Endodermal cell (in vitro differentiated cells): ENCODE measurements around the gene IFTAP. TPM values are rescaled to one million over a fixed set of nuclear protein-coding genes. Genes with fewer than 3 reads are reported as not detected.

Experiments
- DNase-seq: peaks from one replicate; pipeline ENCODE4 v3.0.0-alpha.2; 2017
- H3K27ac ChIP-seq: 2 replicates; pipeline ENCODE4 v1.5.1; 2013; ENCODE audit warnings: mild to moderate bottlenecking, low read depth, low read length, moderate library complexity
- H3K27me3 ChIP-seq: 2 replicates; pipeline ENCODE4 v1.6.1; 2013; ENCODE audit warnings: mild to moderate bottlenecking, low read length, moderate library complexity; ENCODE audit not compliant: insufficient read depth, control insufficient read depth, poor library complexity, severe bottlenecking
- H3K36me3 ChIP-seq: 2 replicates; pipeline ENCODE4 v1.7.0; 2013; ENCODE audit warnings: mild to moderate bottlenecking, low read length, moderate library complexity; ENCODE audit not compliant: control insufficient read depth, insufficient read depth
- H3K4me1 ChIP-seq: one replicate; pipeline ENCODE4 v1.7.0; 2013; ENCODE audit warnings: low read length; ENCODE audit not compliant: control insufficient read depth, insufficient read depth
- H3K4me3 ChIP-seq: 2 replicates; pipeline ENCODE4 v1.5.1; 2013; ENCODE audit warnings: mild to moderate bottlenecking, low read length, moderate library complexity
- H3K9ac ChIP-seq: 2 replicates; pipeline ENCODE4 v1.6.1; 2013; ENCODE audit warnings: mild to moderate bottlenecking, low read length, moderate library complexity; ENCODE audit not compliant: poor library complexity, severe bottlenecking; ENCODE audit errors: extremely low read depth
- H3K9me3 ChIP-seq: 2 replicates; pipeline ENCODE4 v1.6.1; 2013; ENCODE audit warnings: mild to moderate bottlenecking, low read length, moderate library complexity; ENCODE audit not compliant: control insufficient read depth
- H3K27ac Mint-ChIP-seq: 2 replicates; pipeline ENCODE4 v1.8.0; 2020; ENCODE audit warnings: mixed read lengths
- H3K27me3 Mint-ChIP-seq: 2 replicates; pipeline ENCODE4 v1.8.0; 2021; ENCODE audit warnings: mild to moderate bottlenecking, mixed read lengths; ENCODE audit not compliant: insufficient read depth
- H3K36me3 Mint-ChIP-seq: 2 replicates; pipeline ENCODE4 v1.8.0; 2020; ENCODE audit warnings: low read depth, mixed read lengths
- H3K4me1 Mint-ChIP-seq: 2 replicates; pipeline ENCODE4 v1.8.0; 2020; ENCODE audit warnings: mixed read lengths
- H3K4me3 Mint-ChIP-seq: 2 replicates; pipeline ENCODE4 v1.8.0; 2020; ENCODE audit warnings: mild to moderate bottlenecking, moderate library complexity, mixed read lengths
- H3K9me3 Mint-ChIP-seq: 2 replicates; pipeline ENCODE4 v1.8.0; 2020; ENCODE audit warnings: mild to moderate bottlenecking, mixed read lengths
- CTCF ChIP-seq: fragments of 200-600 bp; sonication (generic); conservative IDR thresholded peaks from 2 replicates; pipeline ENCODE4 v1.5.0; 2021; ENCODE audit warnings: antibody characterized with exemption, mild to moderate bottlenecking
- WGBS, 2 experiments: methylation state at CpG; one replicate each; pipeline versions ENCODE4 v1.1.5 to v1.1.7; 2013; ENCODE audit warnings: missing lambda C conversion rate in 2 of 2, mixed read lengths in 1 of 2; ENCODE audit not compliant: insufficient coverage in 1 of 2, insufficient read length in 1 of 2; 5-methylcytosine and 5-hydroxymethylcytosine counted together
- total RNA-seq, 2 donors: library from RNA; stranded (reverse); fragmentation: NEBNext Ultra II Directional in 1 of 2; extraction: Animal tissue kit (Norgen Biotek cat#: 25700) in 1 of 2; gene quantifications; 2 replicates in 1 of 2; 3 replicates in 1 of 2; pipeline ENCODE4 v1.2.1, GENCODE V29; 2021

Gene IFTAP
- total RNA-seq, 2 donors from 2014 or later: 23.9 to 38.6 TPM

GRCh38 chr11:36702330-36703054, 108.2 kb downstream of the IFTAP start:
- 40 to 52% methylated on average over 4 to 5 of the region's 5 CpGs for WGBS, 2 experiments
- Mint-ChIP-seq H3K9me3 (no peaks in the 10 kb centered on the region), H3K4me3 (no peak overlapping the region), H3K4me1 (peaks cover 4% of the 10 kb centered on the region), H3K27me3 (peaks cover 2% of the 10 kb centered on the region), H3K27ac (no peak overlapping the region), H3K36me3 (no peaks in the 10 kb centered on the region)
- Histone ChIP-seq H3K9ac (no peak overlapping the region), H3K4me1 (no peaks in the 10 kb centered on the region), H3K27me3 (no peaks in the 10 kb centered on the region), H3K36me3 (no peaks in the 10 kb centered on the region), H3K27ac (no peak overlapping the region), H3K9me3 (no peaks in the 10 kb centered on the region), H3K4me3 (no peak overlapping the region)
- peak; percentile 72 for DNase-seq
- peak; percentile 91 for TF ChIP-seq CTCF

DNA sequence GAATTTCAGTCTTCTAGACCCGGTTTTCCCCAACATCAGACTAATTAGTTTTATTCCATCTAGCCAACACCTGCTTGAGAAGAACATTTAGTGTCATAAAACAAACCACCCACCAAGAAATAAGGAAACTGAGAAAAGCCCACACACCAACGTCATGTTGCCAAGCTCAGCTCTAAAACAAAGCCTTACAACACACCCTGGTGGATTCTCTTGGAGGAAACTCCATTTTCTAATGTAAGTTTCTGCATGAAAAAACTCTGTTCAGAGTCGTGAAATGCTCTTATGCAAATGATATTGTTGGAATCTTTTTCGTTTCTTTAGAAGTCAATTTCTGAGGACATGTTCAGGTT, 108.7 kb downstream of the IFTAP start:
- Histone ChIP-seq H3K27ac (no peak overlapping the region), H3K27me3 (no peaks in the 10 kb centered on the region), H3K36me3 (no peaks in the 10 kb centered on the region), H3K9ac (no peak overlapping the region), H3K9me3 (no peaks in the 10 kb centered on the region), H3K4me3 (no peak overlapping the region), H3K4me1 (no peaks in the 10 kb centered on the region)
- H3K27ac Mint-ChIP-seq: no peak overlapping the region
- 40 to 41% methylated on average over 2 to 4 of the region's 4 CpGs for WGBS, 2 experiments
- TF ChIP-seq CTCF: no peak
- no peak for DNase-seq
- H3K4me3 Mint-ChIP-seq: no peak overlapping the region
- H3K9me3 Mint-ChIP-seq: no peaks in the 10 kb centered on the region
- peaks cover 4% of the 10 kb centered on the region for H3K4me1 Mint-ChIP-seq
- peaks cover 2% of the 10 kb centered on the region for H3K27me3 Mint-ChIP-seq
- H3K36me3 Mint-ChIP-seq: no peaks in the 10 kb centered on the region

Other genes with a start within 250 kb of the IFTAP start
- gene TRAF6, start 84.2 kb upstream of the IFTAP start, total RNA-seq: 10 to 100 TPM; 10.0 to 11.4 TPM
- under 1 TPM; 0.42 to 0.86 TPM for gene RAG1, start 26.5 kb upstream of the IFTAP start, total RNA-seq
- gene RAG2, start 3.7 kb downstream of the IFTAP start, total RNA-seq: not detected